Retinal pigment epithelial cell (primary cell): ENCODE measurements around the gene FBN1.

Source experiments
- DNase-seq: peaks from one replicate; pipeline ENCODE4 v3.0.0-alpha.2; 2010; ENCODE audit warnings: low read depth
- H3K4me3 ChIP-seq: 2 replicates; pipeline ENCODE4 v1.5.1; 2011; ENCODE audit warnings: mild to moderate bottlenecking, low read length, control low read depth, moderate library complexity
- TF ChIP-seq, protein P1 (sequence below): conservative IDR thresholded peaks from 2 replicates; pipeline ENCODE4 v1.5.1; 2011; ENCODE audit warnings: low read depth, low read length, control low read depth, inconsistent platforms

FBN1 gene

DNA sequence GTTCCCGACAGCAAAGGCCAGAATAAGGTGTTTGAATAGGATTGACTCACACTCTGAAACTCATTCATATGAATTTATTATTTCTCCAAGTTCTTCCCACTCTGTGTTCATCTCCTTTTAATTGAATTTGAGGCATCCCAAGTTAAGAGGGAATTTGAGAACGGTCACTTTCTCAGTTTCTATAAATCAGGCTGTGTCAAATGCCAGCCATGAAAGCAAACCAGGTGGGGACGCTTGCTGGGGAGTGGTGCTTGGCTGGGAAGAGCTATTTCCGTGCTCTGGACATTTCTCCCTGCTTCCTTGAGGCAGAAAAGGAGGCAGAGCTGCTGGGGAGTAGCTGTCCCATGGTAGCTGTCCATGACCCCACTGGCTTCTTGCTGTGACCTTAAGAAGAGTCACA lies 116.6 kb downstream of the FBN1 start:
- H3K4me3 ChIP-seq = no peak overlapping the region
- TF ChIP-seq, protein P1, sequence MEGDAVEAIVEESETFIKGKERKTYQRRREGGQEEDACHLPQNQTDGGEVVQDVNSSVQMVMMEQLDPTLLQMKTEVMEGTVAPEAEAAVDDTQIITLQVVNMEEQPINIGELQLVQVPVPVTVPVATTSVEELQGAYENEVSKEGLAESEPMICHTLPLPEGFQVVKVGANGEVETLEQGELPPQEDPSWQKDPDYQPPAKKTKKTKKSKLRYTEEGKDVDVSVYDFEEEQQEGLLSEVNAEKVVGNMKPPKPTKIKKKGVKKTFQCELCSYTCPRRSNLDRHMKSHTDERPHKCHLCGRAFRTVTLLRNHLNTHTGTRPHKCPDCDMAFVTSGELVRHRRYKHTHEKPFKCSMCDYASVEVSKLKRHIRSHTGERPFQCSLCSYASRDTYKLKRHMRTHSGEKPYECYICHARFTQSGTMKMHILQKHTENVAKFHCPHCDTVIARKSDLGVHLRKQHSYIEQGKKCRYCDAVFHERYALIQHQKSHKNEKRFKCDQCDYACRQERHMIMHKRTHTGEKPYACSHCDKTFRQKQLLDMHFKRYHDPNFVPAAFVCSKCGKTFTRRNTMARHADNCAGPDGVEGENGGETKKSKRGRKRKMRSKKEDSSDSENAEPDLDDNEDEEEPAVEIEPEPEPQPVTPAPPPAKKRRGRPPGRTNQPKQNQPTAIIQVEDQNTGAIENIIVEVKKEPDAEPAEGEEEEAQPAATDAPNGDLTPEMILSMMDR = no peak
- DNase-seq = no peak

DNA sequence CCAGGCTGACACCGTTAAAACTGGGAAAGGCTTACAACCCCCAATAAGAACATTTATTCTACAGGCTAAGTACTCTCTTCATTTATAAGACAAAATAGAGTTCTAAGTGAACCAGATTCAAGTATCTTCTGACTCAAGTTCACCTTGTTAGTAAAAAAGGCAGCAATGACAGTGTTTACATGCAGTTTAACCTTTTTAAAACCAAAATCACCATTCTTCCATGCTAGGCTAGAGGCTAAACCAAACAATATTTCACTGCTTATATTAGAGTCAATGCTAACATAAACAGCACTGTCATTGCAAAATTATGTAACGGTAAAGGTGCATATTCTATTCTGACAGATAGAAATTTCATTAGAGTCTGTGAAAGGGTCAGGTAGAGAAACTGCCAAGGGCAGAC lies 118.0 kb downstream of the FBN1 start:
- TF ChIP-seq, protein P1 = no peak
- no peak overlapping the region for H3K4me3 ChIP-seq
- DNase-seq = no peak

DNA sequence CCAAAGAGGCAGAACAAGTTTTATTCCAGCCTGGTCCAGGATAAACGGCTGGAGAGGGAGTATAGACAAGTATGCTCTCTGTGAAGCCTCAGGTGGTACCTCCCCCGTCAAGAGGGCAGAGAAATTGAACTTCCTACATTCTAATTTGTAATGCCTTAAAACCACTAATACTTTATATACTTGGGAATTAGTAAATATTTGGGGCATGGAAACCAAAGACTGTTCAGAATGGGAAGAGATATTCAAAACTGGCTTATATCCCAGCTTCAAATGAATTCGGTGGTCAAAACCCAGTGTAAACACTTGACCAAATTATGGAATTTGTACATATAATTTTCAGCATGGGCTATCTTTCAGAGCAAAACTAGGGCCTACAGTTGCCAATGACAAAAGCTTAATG lies 122.6 kb downstream of the FBN1 start:
- no peak overlapping the region for H3K4me3 ChIP-seq
- TF ChIP-seq, protein P1 = no peak
- DNase-seq = no peak

DNA sequence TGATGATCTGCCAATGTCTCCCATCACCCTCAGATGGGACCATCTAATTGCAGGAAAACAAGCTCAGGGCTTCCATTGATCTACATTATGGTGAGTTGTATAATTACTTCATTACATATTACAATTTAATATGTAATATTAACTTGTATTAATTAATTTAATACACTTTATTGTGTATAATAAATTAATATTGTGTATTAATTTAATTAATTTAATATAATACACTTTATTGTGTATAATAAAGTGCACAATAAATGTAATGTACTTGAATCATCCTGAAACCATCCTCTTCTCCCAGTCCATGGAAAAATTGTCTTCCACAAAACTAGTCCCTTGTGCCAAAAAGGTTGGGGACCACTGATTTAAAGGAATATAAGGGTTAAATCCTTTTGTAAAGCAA lies 123.4 kb downstream of the FBN1 start:
- H3K4me3 ChIP-seq = no peak overlapping the region
- TF ChIP-seq, protein P1 = no peak
- DNase-seq = no peak

DNA sequence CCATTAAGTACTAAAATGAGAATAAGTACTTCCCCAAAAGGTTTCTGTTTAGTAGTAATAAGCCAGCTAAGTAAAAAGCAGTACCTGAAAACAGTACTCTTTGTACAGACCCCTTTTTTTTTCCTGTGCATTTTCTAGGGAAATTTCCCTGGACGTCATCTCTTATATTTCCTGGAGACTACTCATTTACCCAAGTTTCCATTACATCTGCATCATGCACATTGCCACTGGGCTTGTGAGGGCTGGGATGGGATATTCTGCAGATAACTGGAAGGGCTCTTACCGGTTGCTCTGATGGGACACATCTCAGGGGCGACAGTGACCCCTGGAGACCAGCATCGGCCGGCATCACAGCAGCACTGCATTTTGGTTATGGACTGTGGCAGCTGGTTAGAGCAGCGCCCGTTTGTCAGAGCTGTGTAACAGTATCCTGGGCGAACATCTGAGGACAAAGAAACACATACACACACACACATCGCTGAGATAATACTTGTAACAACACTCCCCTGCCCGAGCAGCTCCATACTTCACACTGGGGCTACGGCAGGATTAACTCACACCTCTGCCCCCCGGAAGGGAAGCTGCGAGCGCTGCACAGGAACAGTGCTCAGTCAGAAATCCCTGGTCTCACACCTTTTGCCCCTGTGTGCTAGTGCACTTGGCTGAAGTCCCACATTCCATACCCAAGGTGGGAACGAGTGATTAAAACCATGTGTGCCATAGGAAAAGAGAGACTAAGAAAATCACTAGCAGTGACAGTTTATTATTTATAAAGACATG lies 124.9 kb downstream of the FBN1 start:
- no peak for DNase-seq
- H3K4me3 ChIP-seq = no peak overlapping the region
- TF ChIP-seq, protein P1 = no peak

DNA sequence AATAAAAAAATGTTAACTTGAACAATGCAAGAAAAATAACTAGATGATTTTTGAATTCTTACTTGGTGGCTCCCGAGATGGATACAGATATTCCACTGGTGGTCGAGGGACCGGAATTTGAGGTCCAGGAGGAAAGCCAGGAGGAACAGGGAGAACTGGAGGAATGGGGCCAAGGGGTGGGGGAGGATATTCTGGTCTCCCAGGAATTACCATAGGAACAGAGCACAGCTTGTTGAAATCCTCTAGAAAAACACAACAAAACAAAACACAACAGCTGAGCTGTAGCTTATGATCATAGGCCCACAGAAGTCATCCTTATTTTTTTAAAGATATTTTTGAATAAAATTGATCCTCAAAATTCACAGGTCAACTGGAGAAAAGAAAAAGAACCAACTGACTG lies 129.4 kb downstream of the FBN1 start:
- H3K4me3 ChIP-seq = no peak overlapping the region
- TF ChIP-seq, protein P1 = no peak
- DNase-seq = no peak

DNA sequence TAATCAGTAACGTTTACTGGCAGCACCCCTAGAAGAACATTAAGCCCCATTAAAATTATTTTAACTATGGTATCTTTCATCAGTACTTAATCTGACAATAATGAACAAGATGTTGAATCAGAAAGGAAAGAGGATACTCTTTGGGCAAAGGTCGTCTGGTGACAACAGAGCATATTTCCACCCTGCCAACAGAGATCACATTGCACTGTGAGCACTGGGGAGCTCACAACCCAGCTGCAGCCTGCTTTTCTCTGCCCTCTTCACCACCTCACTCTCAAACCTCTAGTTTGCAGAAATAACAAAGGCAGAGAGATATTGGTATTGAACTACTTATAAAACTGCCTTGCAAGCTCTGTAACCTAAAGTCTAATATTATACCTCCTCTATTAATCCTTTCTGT lies 130.0 kb downstream of the FBN1 start:
- TF ChIP-seq, protein P1 = no peak
- DNase-seq = no peak
- no peak overlapping the region for H3K4me3 ChIP-seq
